Prostate gland (tissue), 2 donors: ENCODE results near the gene ZSWIM9.

ENCODE experiments used
- CTCF ChIP-seq, 4 experiments: fragments of 200-600 bp in 2 of 4; fragments of 450-650 bp in 2 of 4; sonication (generic) in 2 of 4; IDR thresholded peaks; 1 replicate in 3 of 4; 2 replicates in 1 of 4; pipeline ENCODE4 v1.5.1; 2016 to 2019; ENCODE audit warnings: antibody characterized with exemption in 4 of 4, mild to moderate bottlenecking in 2 of 4, moderate library complexity in 2 of 4
- POLR2A ChIP-seq: fragments of 450-650 bp; IDR thresholded peaks from one replicate; pipeline ENCODE4 v1.6.1; 2016; ENCODE audit warnings: antibody characterized with exemption, mild to moderate bottlenecking
- POLR2AphosphoS5 ChIP-seq: sonication (generic); formaldehyde crosslinking; IDR thresholded peaks from one replicate; pipeline ENCODE4 v1.6.1; 2017; ENCODE audit warnings: antibody characterized with exemption

- no peak for TF ChIP-seq CTCF (IDR thresholded peaks at IDR 0.05)
- TF ChIP-seq POLR2A = no peak
- no peak for TF ChIP-seq POLR2AphosphoS5
These were observed 75.6 kb downstream of the ZSWIM9 start for GRCh38 chr19:48246101-48246500.
